Measurements from ENCODE around the gene SEZ6L.

Gene SEZ6L

DNA sequence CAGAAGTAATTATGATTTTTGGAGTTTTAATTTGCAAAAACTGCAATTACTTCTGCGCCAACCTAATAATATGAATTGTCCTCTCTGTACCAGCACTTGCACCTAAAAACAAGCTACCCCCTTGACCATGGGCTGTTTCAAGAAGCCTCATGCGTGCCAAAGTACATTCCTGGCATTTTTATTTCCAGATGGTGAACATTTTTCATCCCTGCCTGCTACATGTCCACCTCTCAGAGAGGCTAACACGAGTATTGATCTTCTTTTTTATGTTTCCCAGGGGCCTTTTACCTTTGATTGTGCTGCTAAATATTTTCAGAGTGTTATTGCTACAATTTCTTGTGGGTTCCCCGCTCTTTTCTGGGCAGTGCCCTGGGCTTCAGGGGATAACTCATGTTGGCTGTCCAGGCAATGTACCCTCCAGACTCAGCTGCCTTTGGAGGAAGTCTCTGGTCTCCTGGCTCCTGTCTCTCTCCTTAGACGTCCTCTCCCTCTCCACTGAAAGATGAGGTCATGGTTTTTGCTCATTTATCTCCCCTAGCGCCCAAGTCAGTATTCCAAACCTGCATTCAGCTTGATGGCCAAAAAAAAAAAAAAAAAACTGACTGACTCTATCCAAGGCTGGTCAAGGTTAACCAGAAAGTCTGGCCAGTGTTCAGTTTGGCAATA is 173.6 kb downstream of the SEZ6L start:
- no peak for DNase-seq

GRCh38 chr22:26345496-26345895 is 176.2 kb downstream of the SEZ6L start:
- DNase-seq, result no peak

DNA sequence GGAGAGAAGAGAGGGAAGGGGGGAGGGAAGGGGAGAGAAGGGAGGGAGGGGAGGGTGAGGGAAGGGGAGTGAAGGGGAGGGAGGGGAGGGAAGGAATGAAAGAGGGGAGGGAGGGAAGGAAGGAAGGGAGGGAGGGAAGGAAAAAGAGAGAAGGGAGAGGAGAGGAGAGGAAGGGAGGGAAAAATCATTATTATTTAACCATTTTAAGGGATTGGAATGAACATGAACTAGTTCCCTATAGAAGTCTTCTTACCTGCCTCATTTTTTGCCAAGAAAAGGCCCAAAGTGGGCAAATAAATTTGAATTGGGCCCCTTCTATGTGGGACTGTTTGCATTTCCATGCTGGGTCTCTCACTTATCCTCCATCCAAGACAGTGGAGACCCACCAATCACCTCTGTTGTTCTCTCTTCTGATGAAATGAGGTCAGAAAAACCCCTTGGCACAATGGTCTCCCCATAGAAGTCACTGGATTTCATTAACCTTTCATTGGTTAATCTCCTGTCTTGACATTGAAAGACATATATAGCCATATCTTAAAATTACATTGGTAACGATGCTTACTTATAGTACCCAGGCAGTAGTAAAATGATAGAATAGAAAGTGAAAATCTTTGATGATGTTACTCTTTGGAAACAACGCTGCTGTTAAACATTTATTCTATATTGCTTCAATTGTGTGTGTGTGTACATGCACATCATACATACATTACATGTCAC is 179.7 kb downstream of the SEZ6L start:
- no peak for DNase-seq

- DNase-seq, result no peak
Observed at GRCh38 chr22:26354707-26355106, 185.4 kb downstream of the SEZ6L start.

DNA sequence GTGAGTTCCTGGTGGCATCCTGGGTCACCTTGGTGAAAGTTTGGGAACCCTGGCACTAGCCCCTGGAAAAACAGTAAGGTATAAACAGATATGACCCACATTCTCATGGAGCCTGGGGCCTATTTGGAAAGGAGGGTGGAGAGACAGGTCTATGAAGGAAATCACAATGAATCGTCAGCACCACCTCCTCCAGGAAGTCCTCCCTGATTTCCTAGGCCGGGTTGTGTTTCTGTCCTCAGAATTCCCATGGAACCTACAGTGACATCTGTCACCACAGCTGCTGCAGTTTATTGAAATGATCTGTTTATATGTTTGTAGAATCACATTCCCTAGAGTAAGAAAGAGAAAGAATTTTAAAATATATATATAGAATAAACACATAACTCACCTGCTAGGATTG is 188.0 kb downstream of the SEZ6L start:
- DNase-seq, result no peak

DNA sequence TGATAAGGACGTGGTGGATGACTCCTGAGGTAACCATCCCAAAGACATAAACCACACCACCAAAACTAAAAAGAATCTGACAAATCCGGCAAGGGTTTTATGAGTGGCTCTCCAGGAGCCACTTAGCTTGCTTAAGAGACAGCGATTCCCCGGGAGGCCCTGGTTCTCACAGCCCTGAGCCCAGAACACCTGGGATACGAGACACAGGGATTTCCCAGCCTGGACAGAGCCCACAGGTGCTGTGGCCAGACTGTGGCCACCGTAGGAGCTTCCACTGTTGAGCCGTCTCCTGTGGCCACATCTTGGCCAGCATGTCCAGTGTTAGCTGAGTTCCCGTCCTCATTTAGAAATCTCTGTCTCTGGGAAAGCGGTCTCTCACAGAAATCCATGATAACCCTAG is 188.6 kb downstream of the SEZ6L start:
- no peak for DNase-seq

GRCh38 chr22:26359156-26359555 is 189.9 kb downstream of the SEZ6L start:
- no peak for DNase-seq

DNA sequence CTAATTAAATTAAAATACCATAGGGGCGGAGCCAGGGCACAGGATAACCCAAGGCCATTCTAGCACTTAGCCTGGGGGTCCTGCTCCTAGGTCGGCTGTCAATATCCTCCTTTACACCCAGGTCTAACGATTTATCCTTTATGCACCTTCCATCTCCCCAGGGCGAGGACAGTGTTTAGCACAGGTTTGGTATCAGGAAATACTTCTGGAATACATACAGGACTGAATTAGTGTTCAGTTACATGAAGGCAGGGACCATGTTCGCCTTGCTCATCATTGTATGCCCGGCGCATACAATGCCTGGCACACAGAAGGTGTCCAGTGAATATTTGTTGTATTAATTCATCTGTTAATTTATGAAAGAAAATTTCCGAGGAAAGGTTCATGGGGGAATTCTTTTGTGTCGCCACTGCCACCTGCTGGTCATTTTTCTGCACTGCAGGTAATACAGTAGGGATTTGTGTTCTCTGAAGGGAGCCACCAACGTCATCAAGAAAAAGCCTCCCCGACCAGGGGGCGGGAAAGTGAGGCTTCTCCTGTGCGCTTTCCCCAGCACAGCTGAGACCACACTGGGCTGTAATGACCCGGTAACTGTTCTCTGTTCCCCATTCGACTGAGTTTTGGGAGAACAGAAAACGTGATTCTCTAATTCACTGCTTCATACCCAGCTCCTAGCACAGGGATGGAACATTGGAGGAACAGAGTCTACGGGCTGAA is 191.1 kb downstream of the SEZ6L start:
- DNase-seq, result peak; percentile 63

GRCh38 chr22:26362471-26362870 is 193.2 kb downstream of the SEZ6L start:
- DNase-seq, result no peak

- peak; percentile 65 for DNase-seq
Observed at GRCh38 chr22:26364066-26365015, 195.1 kb downstream of the SEZ6L start.

DNA sequence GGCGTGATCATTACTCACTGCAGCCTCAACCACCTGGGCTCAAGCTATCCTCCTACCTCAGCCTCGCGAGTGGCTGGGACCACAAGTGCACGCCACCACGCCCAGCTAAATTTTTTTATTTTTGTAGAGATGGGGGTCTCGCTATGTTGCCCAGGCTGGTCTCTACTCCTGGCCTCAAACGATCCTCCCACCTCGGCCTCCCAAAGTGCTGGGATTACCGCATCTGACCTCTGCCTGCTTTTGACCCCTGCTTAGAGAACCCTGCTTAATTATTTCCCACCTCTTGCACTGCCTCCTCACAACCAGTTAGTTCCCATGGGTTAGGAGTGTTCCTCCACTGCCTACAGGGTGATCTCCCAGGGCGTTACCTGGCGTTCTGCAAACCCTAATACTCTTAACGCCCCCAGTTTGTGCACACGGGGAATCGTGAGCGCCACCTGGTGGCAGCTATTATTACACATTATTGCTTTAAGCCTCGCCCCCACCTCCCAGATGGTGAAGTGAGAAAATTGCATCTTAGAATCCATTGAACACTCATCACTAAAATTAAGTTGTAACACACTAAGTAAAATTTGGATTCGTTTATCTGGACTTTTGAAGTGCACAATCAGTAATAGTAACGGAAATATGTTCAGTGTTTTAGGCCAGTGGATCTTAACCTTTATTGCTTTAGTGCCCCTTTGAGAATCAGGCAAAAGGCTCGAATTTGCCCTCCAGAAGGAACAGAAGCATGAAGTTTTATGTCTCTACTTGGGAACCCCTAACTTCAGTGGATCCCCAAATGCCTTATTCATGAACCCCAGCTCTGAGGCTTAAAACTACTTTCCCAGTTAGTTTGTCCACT is 198.4 kb downstream of the SEZ6L start:
- peak; percentile 30 for DNase-seq

DNA sequence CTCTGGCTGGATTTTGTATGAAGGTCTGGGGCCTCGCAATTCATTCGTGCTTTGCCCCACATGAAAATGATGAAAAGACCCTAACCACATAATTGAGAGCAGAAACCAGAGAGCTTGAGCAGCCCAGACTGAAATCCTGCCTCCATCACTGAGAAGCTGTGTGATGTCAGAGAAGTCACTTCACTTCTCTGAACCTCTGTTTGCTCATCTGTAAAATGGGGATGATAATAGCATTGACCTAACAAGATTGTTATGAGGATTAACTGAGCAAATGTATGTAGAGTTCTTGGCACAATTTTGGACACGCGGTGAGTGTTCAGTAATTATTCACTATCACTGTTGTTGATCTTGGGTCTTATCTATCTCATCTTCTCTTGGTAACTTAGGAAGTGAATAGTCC is 203.6 kb downstream of the SEZ6L start:
- no peak for DNase-seq

GRCh38 chr22:26374391-26375026 is 205.2 kb downstream of the SEZ6L start:
- no peak for DNase-seq

GRCh38 chr22:26377170-26377830 is 208.0 kb downstream of the SEZ6L start:
- DNase-seq, result no peak

- DNase-seq, result no peak
Observed at GRCh38 chr22:26380072-26380830, 211.0 kb downstream of the SEZ6L start.

GRCh38 chr22:26382782-26383181 is 213.5 kb downstream of the SEZ6L start:
- DNase-seq, result no peak

- no peak for DNase-seq
Observed at GRCh38 chr22:26383968-26384556, 214.8 kb downstream of the SEZ6L start.

DNA sequence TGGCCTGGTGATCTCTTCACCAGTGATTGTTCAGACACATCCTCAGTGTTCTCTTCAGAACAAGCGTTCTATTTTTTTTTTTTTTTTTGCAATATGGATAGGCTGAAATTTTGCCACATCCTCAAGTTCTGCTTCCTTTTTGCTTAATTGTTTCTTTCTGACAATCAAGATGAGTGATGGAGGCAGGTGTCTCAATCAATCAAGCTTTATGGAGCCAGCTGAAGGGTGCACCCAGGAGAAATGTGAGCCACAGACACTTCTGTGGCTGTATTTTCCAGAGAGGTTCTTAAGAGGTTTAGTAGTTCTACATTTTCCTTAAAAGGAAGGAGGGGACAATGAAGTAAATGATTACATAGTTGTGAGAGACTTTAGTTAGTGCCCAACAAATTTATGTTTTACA is 215.9 kb downstream of the SEZ6L start:
- no peak for DNase-seq

DNA sequence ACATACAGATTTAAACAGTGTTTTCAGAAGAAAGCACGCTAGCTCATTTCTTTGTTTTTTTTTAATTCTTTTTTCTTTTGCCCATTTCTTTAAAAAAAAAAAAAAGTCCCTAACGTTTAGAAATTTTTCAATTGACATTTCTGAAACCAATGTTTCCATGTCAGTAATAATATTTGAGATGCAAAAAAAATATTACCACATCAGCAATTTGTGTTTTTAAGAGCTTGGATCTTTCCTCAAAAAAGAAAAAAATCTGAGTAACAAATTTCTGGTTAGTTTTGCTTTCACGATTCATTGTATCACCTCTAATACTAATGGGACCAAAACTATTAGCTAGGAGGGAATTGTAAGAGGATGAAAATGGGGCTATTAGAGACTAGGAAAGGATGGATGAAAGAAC is 219.9 kb downstream of the SEZ6L start:
- no peak for DNase-seq

DNA sequence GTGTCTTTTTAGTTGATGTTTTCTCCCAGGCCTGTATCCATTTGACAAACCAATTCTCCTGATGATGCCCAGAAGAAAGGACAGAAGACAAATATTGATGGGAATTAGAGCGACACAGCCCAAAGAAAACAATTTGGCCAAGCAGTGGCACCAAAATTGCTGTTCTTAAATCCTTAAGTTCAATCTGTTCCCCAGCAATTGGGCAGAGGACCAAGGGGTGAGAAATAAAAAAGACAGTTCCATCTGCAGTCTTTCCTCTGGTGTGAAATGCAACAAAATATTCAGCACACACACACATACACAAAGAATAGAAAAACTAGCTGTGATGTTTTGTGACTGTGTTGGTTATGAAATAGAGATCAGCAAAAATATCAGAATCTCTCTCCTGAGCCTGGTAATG is 221.8 kb downstream of the SEZ6L start:
- DNase-seq, result no peak
